ENCODE results near the gene SLC29A1. TPM values are rescaled to one million over a fixed set of nuclear protein-coding genes. Genes with fewer than 3 reads are reported as not detected.

Gene SLC29A1
- polyA plus RNA-seq, 2 of the 4 experiments (the other 2 are of a cell fraction): 45.6 to 72.3 TPM

- H3K4me3 ChIP-seq: no peak overlapping the region
- 60% methylated on average over 10 of the region's 10 CpGs for WGBS (ENCODE audit: missing lambda C conversion rate)
- H3K9me3 ChIP-seq: no peaks in the 10 kb centered on the region
- ChIA-PET CTCF (interaction anchor here (0.9 to 6.2 kb wide), 18 partner anchors 11 to 99 kb away, joined by 3 to 181 read pairs (median 8); partner anchors contain the start of genes AARS2, SLC35B2 and SPATS1), POLR2A (no interaction called here)
- DNase-seq (ENCODE audit: low read depth in 1 of 2, low spot score in 1 of 2) (no peak), ATAC-seq (no peak), FAIRE-seq (no peak)
- peaks cover 23% of the 10 kb centered on the region for H3K4me1 ChIP-seq
- H3K4me2 ChIP-seq: no peak overlapping the region
- no peak for TF ChIP-seq CHD2 (IDR thresholded peaks at IDR 0.05; ENCODE audit: low read length, partially characterized antibody)
- no peak for TF ChIP-seq NR3C1 (IDR thresholded peaks at IDR 0.05)
- no peak for TF ChIP-seq HOXB13 (CRISPR knock-in tag; IDR thresholded peaks at IDR 0.05; ENCODE audit: low read depth)
- TF ChIP-seq HOXA7 (CRISPR knock-in tag; IDR thresholded peaks at IDR 0.05): no peak
- no peak for TF ChIP-seq CBX2 (IDR thresholded peaks at IDR 0.05; ENCODE audit: borderline replicate concordance, low read depth)
- no peak for TF ChIP-seq TP53 (CRISPR knock-in tag; IDR thresholded peaks at IDR 0.05)
- no peak for TF ChIP-seq SREBF2 (IDR thresholded peaks at IDR 0.05)
- TF ChIP-seq CBX8 (IDR thresholded peaks at IDR 0.05): no peak
- no peak for TF ChIP-seq REST (IDR thresholded peaks at IDR 0.05)
- TF ChIP-seq KDM1A (IDR thresholded peaks at IDR 0.05; ENCODE audit: low read depth): no peak
- TF ChIP-seq MAZ (IDR thresholded peaks at IDR 0.05; ENCODE audit: borderline replicate concordance, low read depth, low read length): no peak
- TF ChIP-seq USF2 (IDR thresholded peaks at IDR 0.05): no peak
- TF ChIP-seq KDM5A (IDR thresholded peaks at IDR 0.05): no peak
- TF ChIP-seq SMC3 (IDR thresholded peaks at IDR 0.05): no peak
- TF ChIP-seq ESRRA (IDR thresholded peaks at IDR 0.05; ENCODE audit: borderline replicate concordance, low read length): no peak
- H3K27ac ChIP-seq: no peak overlapping the region
These were observed 43.9 kb downstream of the SLC29A1 start for GRCh38 chr6:44267252-44267651.

GRCh38 chr6:44268095-44268628, 44.8 kb downstream of the SLC29A1 start:
- H3K9me3 ChIP-seq: no peaks in the 10 kb centered on the region
- H3K4me1 ChIP-seq: peaks cover 16% of the 10 kb centered on the region
- no peak overlapping the region for H3K4me3 ChIP-seq
- H3K27ac ChIP-seq: no peak overlapping the region
- H3K4me2 ChIP-seq: no peak overlapping the region
- WGBS (ENCODE audit: missing lambda C conversion rate): 0% methylated on average over 2 of the region's 5 CpGs
- ChIA-PET CTCF (interaction anchor here (0.7 to 6.2 kb wide), 30 partner anchors 10 to 193 kb away, joined by 3 to 181 read pairs (median 4); partner anchors contain the start of genes AARS2, HSP90AB1, SLC35B2 and SPATS1), POLR2A (no interaction called here)
- TF ChIP-seq RAD21 (conservative IDR thresholded peaks at IDR 0.05 in 1 of 2, IDR thresholded peaks at IDR 0.05 in 1 of 2) (peak; percentile 75 to 88), SMC3 (IDR thresholded peaks at IDR 0.05) (peak; percentile 69), CTCF (IDR thresholded peaks at IDR 0.05) (peak; percentile 76), CBX8 (IDR thresholded peaks at IDR 0.05) (no peak)
- DNase-seq (ENCODE audit: low read depth in 1 of 2, low spot score in 1 of 2): peak; percentile 37 to 53
- no peak for FAIRE-seq
- ATAC-seq: peak; percentile 16 to 41; a peak in 3 of 6 replicates
